Measurements from ENCODE around the gene ZSWIM6.

GRCh38 chr5:61405511-61406295, 73.6 kb downstream of the ZSWIM6 start:
- TF ChIP-seq CTCF (IDR thresholded peaks at IDR 0.05; ENCODE audit: poor library complexity) (no peak), EZH2 (IDR thresholded peaks at IDR 0.05; ENCODE audit: borderline replicate concordance) (no peak)
